ENCODE results near the gene UGT1A5.

DNA sequence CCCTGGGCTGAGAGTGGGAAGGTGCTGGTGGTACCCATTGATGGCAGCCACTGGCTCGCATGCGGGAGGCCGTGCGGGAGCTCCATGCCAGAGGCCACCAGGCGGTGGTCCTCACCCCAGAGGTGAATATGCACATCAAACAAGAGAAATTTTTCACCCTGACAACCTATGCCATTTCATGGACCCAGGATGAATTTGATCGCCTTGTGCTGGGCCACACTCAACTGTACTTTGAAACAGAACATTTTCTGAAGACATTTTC lies 34.5 kb downstream of the UGT1A5 start:
- TF ChIP-seq, protein P1, sequence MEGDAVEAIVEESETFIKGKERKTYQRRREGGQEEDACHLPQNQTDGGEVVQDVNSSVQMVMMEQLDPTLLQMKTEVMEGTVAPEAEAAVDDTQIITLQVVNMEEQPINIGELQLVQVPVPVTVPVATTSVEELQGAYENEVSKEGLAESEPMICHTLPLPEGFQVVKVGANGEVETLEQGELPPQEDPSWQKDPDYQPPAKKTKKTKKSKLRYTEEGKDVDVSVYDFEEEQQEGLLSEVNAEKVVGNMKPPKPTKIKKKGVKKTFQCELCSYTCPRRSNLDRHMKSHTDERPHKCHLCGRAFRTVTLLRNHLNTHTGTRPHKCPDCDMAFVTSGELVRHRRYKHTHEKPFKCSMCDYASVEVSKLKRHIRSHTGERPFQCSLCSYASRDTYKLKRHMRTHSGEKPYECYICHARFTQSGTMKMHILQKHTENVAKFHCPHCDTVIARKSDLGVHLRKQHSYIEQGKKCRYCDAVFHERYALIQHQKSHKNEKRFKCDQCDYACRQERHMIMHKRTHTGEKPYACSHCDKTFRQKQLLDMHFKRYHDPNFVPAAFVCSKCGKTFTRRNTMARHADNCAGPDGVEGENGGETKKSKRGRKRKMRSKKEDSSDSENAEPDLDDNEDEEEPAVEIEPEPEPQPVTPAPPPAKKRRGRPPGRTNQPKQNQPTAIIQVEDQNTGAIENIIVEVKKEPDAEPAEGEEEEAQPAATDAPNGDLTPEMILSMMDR (conservative IDR thresholded peaks at IDR 0.05; ENCODE audit: low read depth, low read length): no peak
- TF ChIP-seq EZH2 (IDR thresholded peaks at IDR 0.05; ENCODE audit: borderline replicate concordance, low read depth, low read length, poor library complexity, severe bottlenecking): no peak

All from A673 (cell line).